GM12873 (cell line): Measurements from ENCODE around the gene GTF2H2C.
A peak's percentile ranks its signal among the peaks of the same experiment; 100 is the strongest.

Experiments
- CTCF ChIP-seq: IDR thresholded peaks from 2 replicates; pipeline ENCODE4 v1.5.1; 2012; ENCODE audit warnings: low read depth, mild to moderate bottlenecking, moderate library complexity, low read length, control low read depth; ENCODE audit not compliant: insufficient read depth; ENCODE audit errors: missing control alignments

GTF2H2C gene

DNA sequence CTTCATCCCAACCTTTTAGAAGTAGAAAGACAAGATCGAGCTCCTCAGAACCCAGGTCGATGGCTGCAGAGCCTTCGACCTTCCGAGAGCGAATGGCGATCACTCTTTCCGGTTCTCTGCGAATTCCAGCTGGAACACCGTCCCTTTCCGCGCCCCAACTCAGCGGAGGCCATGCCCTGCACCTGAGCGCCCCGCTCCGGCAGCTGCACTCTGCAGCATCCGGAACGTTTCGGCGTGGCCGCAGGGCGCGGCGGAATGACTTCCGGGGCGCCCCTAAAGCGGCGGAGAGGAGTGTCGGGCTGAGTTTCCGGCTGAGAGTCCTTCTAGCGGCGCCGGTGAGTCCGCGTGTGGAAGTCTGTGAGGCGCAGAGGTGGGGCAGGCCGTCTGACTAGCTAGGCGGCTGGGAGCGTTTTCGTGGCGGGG lies at the start of gene GTF2H2C:
GTF2H2C (plus strand) TSS at position 284 of the 423 bp plus-strand sequence. CDS start 4,942 bp downstream, outside the sequence.
- peak; percentile 34 for TF ChIP-seq CTCF

GRCh38 chr5:69510694-69511093 lies 49.3 kb upstream of the GTF2H2C start:
- TF ChIP-seq CTCF: no peak

DNA sequence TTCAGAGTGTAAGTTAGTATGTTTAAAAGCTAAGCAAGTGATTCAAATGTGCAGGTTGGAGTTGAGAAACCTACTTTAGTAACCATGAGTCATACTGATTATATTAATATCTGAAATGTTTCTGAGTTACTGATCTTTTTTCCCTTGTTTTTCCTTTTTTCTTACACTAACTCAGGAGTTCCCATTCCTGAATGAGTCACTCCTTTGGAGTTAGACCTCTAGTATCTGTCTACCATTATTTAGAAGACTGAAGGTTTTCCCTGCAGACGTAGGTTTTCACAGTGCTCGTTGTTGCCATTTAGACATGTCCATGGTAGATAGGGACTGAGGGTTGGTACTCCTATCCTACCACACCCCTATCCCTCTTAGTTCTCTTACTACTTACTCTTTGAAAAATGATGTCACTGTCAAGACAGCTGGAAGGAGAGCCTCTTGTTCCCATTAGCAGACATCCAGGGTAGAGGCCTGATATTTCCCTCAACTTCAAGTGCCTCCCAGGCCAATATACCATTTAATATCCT lies 47.2 kb upstream of the GTF2H2C start:
- TF ChIP-seq CTCF: no peak

DNA sequence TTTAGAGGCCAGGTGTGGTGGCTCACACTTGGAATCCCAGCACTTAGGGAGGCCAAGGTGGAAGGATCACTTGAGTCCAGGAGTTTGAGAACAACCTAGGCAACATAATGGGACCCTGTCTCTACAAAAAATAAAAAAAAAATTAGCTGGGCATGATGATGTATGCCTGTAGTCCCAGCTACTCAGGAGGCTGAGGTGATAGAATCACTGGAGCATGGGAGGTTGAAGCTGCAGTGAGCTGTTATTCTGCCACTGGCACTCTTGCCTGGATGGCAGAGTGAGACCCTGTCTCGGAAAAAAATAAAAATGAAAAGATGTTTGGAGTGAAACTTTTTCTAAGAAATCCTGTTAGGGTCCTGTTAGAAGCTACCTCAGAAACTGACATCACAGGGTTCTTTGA lies 43.2 kb upstream of the GTF2H2C start:
- TF ChIP-seq CTCF: no peak

- no peak for TF ChIP-seq CTCF
Observed at GRCh38 chr5:69517763-69518212, 42.2 kb upstream of the GTF2H2C start.

GRCh38 chr5:69519285-69519684 lies 40.7 kb upstream of the GTF2H2C start:
- TF ChIP-seq CTCF: no peak

- no peak for TF ChIP-seq CTCF
Observed at GRCh38 chr5:69522035-69522434, 38.0 kb upstream of the GTF2H2C start.
